Thyroid gland (tissue), 4 donors: ENCODE measurements around the gene NEDD4L.

Source experiments
- POLR2A ChIP-seq, 2 donors: fragments of 450-650 bp; IDR thresholded peaks; one replicate each; pipeline ENCODE4 v1.6.1; 2017; ENCODE audit warnings: antibody characterized with exemption in 2 of 2, mild to moderate bottlenecking in 2 of 2, moderate library complexity in 1 of 2
- TF ChIP-seq, protein P1 (sequence below), 6 experiments: fragments of 200-600 bp in 3 of 6; fragments of 450-650 bp in 3 of 6; sonication (generic) in 3 of 6; IDR thresholded peaks; one replicate each; pipeline ENCODE4 v1.5.1; 2016 to 2019; ENCODE audit warnings: antibody characterized with exemption in 6 of 6, mild to moderate bottlenecking in 2 of 6, inconsistent platforms in 1 of 6, moderate library complexity in 1 of 6

DNA sequence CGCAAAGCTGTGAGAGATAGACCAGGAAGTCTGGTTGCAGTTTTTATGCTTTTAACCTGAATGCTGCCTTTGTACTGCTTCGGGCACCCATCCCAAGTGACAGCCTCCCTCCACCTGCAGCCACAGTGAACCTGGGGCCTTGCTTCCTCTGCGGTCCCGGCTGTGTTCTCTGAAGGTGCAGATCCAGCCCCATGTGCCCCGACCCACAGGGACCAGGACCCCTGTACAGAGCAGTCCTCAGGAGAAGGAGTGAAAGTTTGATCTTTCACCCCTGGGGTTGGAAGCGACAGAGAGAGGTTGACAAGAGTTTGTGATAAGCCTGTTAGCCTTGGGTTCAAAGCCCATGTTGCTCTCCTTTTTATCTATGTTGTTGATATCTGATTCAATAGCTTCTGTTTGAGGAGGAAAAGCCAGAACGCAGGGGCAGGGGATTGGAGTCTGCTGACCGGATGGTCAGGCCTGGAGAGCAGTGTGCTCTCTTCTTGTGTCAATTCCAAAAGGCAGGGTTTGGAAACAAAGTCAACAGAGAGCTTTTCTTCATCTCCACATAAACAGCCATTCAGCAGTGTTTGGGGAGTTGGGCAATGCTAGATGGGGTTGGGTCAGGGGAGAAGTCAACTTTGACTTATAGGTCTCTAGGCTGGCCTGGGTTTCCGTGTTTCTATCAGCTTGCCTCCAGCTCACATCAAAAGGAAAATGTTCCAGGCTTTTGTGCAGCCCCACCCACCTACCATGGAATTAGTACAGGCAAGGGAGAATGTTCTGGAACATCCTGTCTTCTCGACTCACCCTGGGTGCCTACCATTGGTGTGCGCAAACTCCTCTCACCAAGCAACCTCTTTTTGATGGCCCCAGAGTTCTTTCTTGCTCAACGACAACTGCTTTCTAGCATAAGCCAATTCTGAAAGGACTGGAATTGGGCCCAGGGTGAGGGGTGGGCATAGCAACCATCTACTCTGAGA is 369.9 kb downstream of the NEDD4L start:
- TF ChIP-seq, protein P1, sequence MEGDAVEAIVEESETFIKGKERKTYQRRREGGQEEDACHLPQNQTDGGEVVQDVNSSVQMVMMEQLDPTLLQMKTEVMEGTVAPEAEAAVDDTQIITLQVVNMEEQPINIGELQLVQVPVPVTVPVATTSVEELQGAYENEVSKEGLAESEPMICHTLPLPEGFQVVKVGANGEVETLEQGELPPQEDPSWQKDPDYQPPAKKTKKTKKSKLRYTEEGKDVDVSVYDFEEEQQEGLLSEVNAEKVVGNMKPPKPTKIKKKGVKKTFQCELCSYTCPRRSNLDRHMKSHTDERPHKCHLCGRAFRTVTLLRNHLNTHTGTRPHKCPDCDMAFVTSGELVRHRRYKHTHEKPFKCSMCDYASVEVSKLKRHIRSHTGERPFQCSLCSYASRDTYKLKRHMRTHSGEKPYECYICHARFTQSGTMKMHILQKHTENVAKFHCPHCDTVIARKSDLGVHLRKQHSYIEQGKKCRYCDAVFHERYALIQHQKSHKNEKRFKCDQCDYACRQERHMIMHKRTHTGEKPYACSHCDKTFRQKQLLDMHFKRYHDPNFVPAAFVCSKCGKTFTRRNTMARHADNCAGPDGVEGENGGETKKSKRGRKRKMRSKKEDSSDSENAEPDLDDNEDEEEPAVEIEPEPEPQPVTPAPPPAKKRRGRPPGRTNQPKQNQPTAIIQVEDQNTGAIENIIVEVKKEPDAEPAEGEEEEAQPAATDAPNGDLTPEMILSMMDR (IDR thresholded peaks at IDR 0.05), result no peak
- no peak for TF ChIP-seq POLR2A (IDR thresholded peaks at IDR 0.05)
